ENCODE results near the gene HEXD.
"Not testable (repeated sequence)": the region's sequence is repeated elsewhere in the genome, so short reads cannot be mapped to it uniquely, and the experiment has no call there.

HEXD gene

DNA sequence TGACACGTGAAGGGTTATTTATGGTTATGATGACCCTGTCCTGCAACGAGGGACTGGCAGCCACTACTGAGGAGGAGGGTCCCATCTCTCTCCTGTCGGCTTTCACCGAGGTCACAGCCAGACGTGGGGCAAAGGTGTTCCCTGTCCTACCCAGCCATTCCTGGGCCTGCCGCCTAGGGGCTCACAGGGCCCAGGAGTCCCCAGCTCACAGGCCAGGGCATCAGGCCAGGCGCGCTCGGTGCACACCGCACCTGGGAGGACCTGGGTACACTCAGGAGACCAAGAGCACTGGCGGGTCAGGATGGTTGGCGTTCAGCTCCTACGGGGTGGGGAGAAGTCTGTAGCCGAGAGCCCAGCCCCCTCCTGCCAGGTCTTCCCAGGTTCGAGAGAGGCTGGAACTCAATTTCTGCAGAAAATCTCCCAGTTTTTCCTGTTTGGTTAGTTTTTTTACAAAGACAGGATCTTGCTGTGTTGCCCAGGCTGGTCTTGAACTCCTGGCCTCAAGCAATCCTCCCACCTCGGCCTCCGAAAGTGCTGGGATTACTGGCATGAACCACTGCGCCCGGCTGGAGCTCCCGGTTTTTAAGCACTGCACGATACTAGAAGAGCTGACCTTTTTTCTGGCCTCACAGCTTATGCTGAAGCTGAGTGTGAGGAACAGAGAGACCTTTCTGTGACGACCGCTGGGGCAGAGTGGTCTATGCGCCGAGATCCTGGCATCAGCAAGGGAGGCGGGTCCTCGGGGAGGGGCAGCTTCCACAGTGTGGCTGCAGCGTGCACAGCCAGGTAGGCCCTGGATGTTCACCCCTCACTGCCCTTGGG, 24.7 kb downstream of the HEXD start:
- DNase-seq = no peak

DNA sequence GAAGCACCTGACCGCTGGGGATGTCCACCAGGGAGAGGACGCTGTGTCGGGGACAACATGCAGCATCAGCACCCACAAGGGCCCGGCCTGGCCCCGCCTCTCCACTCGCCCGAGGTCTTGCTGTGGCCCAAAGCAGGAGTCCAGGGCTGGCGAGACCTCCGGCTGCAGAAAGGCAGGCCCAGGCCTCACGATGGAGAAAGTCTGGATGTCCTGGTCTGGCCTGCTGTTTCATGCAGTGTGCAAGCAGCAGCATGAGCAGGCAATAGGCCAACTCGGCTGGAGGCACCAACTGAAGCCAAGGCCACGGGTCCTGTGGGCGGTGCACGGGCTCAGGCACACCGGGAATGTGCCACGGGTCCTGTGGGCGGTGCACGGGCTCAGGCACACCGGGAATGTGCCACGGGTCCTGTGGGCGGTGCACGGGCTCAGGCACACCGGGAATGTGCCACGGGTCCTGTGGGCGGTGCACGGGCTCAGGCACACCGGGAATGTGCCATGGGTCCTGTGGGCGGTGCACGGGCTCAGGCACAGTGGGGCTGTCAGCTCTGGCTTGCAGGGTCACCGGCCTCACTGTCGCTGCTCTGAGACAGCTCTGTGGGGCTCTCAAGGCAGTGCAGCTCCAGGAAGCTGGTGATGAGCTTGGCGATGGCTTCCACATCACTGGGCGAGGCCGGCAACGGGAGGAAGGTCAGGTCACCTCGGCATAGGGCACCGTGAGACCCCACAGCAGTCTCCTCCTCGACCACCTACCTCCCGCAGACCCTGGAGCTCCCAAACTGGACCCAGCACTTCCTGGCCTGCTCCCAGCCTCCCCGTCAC, 25.5 kb downstream of the HEXD start:
- no peak for DNase-seq

DNA sequence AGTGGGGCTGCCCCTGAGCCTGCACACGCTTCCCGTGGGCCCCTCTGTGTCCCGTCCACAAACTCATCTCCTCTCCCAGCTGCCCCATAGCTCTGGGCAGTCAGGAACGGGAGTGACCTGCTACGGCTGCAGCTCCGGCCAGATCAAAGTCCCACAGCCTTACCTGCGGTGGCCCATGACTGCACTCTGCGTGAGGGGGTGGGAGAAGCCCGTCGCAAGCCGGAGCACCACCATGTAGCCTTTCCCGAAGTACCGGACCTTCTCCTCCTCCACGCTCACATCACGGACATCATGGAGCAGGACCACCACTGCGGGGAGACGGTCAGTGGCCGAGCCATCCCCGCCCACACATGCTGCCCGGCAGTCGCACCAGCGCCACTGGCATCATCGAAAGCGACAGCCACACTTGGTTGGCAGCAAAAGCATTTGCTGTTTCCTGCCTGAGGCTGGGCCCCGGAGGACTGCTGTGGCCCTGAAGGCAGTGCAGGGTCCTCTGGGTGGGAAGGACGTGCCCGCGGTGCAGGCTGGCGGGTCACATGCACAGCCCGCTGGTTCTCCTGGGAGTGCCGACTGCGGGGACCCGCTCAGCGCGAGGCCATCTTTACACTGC, 26.2 kb downstream of the HEXD start:
- no peak for DNase-seq

DNA sequence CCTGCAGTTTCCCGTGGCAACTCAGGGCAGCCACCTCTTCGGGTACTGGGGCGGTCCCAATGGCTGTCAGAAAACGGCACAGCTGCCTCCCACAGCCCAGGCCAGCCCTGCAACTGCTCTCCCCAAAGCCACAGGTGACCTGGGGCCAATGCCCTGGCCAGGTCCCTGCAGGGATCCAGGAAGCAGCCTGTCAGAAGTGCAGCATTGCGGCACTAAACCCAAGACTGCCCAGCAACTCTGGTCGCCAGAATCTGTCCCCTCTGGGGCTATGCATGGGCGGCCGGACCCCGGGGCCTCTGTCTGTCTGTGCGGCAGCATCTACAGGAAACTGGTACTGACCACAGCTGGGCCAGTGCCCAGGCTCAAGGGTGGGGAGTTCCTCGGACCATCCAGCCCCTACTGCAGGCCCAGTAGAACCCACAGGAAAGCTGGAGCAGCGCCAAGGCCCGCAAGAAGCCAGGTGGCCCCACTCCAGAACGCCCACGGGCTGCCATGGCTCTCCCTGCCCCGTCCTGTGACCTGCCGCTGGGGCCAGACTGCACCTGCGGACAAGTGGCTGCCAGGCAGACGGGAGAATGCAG, 26.9 kb downstream of the HEXD start:
- DNase-seq = peak; percentile 40

DNA sequence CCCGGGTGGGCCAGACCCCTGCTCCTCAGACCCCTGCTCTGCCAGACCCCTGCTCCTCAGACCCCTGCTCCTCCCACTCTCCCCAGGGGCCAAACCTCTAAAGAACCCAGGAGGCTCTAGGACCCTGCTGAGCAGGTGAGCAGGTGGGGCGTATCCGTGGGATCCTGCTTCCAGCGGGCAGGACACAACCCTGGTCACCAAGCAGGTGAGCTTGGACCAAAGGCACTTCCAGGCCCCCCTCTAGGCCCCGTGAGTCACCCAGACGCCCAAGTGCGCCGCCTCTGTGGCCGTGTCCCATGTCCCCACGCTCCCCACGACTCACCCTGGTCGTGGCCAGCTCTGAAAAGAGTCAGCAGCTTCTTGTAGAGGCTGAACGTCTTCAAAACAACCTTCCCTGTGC, 27.4 kb downstream of the HEXD start:
- DNase-seq = no peak

DNA sequence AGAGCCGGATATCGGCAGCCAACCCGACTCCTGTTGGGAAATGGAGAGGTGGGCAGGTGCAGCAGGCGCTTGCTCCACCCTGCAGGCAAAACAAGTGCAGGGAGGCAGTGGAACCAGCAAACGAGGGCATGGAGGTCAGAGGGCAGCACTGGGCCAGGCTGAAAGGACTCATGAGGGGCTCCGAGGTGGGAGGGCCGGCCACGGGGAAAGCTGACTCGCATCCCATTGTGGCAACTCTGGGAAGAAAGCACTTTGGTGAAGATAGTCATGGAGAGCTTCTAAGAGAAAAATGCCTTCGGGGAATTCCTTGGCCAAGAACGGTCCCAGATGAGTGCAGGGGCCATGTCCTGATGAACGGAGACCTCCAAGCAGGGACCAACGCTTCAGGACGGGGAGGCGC, 28.0 kb downstream of the HEXD start:
- DNase-seq = no peak

DNA sequence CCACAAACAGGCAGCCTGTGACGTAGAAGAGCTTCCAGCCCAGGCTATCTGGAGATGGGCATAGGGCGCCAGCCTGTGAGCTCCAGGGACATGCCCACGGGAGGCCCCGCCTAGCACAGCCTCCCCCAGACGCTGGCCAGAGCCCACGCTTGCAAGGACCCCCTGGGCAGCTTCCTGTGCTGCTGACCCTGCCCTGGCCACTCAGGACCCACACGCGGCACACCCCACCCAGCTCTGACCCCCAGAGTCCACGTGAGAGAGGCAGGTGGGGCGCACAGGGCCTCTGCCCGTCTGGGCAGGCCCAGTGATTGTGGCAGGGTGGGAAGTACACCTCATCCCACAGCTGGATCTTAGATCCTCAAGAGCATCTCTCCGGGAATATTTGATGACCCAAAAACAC, 28.5 kb downstream of the HEXD start:
- DNase-seq = no peak

DNA sequence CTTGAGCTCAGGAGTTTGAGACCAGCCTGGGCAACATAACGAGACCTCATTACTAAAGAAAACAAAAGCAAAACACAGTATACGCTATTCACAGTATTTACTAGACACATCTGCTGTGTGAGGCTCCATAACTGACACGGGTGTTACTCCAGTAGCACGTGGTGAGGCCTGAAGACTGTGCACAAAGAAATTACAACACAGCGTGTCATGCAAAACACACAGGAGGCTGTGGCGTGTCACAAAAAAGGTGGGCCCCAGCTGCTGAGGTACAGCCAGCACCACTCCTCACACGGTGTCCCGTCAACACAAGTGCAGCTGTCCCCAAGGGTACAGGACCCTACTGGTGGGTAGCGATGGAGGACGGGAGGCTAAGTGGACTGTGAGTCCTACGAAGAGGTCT, 29.7 kb downstream of the HEXD start:
- DNase-seq = no peak

DNA sequence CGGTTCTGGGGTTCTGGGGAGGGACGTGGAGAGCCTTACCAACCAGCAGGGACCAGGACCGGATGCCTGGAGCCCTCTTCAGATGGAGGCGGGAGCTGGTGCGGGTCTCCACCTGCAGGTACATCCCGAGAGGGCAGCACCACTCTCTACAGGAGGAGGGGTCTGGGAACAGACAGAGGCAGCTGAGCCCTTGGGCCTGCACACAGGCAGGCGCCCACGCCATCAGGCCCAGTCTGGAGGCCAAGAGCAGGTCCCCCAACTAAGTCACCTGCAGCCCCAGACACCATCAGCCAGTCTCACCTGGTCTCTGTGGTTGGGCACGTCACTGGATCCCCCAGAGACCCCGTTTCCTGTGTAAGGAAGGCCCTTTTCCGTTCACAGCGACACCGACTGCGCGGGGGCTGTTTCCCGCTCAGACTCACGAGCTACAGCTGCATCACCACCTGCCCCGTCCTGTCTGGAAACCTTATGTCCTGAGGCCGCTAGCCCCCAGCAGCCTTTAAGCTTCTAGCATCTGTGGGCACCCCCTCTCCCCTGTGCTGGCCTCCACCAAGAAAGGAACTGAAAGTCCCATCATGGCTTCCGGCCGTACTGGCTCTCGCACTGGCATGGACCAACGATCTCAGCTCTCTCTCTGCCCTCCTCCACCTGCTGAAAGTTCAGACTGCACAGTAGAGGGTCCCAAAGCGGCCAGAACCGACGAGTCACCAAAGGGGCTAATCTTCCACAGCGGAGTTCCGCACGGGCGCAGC, 31.2 kb downstream of the HEXD start:
- peak; percentile 66 for DNase-seq

DNA sequence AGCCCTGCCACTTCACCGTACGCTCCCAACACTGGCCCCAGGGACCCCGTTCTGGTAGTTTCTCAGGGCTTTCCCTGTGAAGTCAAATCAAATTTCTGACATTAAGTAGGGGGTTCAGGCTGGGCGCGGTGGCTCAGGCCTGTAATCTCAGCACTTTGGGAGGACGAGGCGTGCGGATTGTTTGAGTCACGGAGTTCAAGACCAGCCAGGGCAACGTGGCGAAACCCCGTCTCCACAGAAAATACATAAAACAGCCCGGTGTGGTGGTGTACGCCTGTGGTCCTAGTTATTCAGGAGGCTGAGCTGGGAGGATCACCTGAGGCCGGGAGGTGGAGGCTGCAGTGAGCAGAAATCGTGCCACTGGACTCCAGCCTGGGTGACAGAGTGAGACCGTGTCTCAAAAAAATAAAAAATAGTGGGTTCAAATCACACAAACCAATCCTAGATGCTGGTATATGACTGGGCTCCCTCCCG, 31.8 kb downstream of the HEXD start:
- peak; percentile 40 for DNase-seq

DNA sequence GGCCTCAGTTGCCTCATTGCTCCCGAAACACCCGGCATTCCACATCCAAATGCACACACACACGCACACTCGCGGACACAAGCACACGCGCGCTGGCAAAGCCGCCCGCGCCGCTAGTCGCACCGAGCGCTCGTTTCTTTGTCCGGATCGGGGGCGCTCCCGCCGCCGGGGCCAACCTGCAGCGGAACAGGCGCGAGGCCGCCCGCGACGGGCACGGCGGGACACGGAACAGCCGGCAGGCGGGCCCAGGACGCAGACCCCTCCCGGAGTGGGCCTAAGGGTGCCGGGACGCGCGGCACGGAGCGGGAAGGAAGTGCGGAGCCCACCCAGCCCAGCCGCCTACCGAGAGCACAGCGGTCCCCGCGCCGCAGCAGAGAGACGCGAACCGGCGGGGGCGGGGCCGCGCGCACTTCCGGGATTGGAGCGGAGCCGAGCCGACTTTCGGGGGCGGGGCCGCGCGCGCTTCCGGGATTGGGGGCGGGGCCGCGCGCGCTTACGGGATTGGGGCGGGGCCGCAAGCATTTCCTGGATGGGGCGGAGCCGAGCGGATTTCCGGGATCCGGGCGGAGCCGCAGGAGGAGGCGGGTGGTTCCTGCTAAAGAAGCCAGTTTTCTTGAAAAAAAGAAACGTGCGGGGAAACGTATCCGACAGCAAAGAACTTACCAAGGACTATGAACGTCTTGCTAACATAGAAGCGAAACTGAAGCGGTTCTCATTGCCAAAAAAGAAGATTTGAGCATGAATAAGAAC, 32.4 kb downstream of the HEXD start, which contains the start of gene CYBC1:
CYBC1 (minus strand) TSS at position 396 of the 750 bp plus-strand sequence. CDS start 1,498 bp downstream, outside the sequence.
- peak; percentile 98 for DNase-seq

DNA sequence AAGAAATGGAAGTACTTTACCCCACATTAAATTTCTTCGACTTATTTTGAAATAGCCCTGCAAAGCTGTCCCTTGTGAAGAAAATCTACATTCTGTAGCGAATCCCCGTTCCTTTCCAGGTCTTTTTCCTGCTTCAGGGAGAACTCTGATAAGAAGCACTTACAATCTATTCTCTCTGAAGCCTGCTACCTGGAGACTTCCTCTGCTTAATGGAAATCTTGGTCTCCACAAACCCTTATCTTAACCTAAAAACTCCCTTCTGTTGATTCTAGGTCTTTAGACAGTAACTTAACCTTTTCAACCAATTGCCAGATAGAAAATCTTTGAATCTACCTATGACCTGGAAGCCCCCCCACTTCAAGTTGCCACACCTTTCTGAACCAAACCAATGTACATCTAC, 34.0 kb downstream of the HEXD start:
- DNase-seq = no peak

DNA sequence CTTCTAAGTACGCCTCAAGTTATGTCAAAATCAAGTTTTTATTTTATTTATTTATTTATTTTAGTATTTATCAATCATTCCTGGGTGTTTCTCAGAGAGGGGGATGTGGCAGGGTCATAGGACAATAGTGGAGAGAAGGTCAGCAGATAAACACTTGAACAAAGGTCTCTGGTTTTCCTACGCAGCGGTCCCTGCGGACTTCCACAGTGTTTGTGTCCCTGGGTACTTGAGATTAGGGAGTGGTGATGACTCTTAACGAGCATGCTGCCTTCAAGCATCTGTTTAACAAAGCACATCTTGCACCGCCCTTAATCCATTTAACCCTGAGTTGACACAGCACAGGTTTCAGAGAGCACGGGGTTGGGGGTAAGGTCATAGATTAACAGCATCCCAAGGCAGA, 35.0 kb downstream of the HEXD start:
- not testable (repeated sequence) for DNase-seq

DNA sequence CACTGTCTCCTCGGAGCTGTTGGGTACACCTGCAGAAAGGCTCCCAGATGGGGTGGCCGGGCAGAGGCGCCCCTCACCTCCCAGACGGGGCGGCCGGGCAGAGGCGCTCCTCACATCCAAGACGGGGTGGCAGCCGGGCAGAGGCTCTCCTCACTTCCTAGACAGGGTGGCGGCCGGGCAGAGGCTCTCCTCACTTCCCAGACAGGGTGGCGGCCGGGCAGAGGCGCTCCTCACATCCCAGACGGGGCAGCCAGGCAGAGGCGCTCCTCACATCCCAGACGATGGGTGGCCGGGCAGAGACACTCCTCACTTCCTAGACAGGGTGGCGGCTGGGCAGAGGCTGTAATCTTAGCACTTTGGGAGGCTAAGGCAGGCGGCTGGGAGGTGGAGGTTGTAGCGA, 35.6 kb downstream of the HEXD start:
- not testable (repeated sequence) for DNase-seq

DNA sequence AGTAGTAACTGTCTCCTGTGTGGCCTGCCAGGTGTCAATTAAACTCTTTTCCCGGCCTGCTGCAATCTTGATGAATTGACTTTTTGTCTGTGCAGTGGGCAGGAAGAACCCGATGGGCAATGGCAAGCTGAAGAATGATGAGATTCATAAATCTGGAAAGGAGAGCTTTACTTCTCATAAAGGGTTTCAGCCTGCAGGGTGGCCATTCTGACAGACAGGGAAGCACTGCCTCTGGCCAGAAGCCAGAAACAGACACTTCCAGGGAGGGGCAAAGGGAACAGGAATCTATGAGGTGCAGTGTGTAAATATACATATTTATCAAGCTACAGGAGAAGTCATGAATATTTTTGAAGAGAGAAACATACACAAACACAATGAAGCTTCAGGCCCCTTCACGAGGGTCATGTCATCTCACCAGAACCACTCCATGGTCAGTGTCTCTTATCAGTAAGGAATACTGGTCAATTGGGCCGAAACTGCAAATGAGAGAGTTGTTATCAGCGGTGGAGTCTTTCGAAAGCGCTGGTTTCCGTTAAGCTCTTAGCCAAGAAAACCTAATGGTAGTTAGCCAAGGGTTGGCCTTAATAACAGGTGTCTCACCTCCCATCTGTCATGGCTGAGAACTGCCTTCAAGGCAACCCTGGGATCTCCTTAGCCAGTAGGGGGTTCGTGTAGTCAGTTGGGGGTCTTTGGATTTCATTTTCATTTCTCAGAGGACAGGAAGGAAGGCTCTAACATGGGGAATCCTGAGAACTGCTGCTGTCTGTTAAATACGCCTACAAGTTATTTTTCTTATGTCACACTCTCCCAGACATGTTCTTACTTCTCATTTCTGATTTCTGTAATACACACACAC, 39.2 kb downstream of the HEXD start:
- DNase-seq = peak; percentile 60

DNA sequence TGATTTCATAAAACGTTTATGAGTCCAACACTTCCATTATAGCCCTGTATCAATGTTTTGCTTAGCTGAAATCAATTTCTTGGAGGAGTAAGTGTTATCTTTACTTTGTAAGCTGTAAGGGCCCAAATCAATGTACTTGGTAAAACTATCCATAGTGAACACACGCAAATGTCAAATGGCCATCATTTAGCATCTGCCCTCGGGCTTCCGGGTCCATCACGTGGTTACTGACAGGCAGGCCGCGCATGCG, 39.7 kb downstream of the HEXD start:
- DNase-seq = peak; percentile 98

DNA sequence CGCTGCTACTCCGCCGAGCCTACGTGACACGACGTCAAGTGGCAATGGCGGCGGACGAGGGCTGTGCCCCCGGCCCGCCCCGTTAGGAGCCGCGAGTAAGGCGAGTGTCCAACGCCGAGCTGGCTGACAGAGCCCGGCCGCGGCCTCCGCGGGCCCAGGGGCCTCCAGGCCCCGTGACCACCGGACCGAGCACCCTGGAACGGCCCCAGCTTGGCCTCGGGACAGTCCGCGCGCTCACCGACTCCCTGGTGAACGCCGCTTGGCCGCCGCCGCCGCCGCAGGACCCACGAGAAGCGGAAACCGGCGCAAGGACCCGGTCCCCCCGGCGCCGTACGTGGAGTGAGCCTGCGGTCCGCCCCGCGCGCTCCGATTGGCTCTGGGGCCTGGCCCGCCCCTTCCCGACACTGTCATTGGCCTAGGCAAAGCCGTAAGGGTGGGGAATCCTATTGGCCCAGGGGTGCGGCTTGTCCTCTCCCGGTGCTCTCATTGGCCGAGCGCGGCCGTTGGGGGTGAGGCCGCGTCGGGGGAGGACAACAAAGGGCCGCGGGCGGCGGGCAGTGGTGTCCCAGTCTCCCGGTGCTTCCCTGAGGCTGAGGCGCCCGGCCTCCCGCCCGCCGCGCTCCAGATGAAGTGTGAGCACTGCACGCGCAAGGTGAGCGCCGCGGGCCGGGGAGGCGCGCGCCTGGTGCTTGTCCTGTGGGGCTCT, 40.2 kb downstream of the HEXD start, which contains the start of gene NARF:
NARF (plus strand) TSS at position 563 of the 706 bp plus-strand sequence; CDS start at position 626, 63 bp downstream.
- peak; percentile 99 for DNase-seq

DNA sequence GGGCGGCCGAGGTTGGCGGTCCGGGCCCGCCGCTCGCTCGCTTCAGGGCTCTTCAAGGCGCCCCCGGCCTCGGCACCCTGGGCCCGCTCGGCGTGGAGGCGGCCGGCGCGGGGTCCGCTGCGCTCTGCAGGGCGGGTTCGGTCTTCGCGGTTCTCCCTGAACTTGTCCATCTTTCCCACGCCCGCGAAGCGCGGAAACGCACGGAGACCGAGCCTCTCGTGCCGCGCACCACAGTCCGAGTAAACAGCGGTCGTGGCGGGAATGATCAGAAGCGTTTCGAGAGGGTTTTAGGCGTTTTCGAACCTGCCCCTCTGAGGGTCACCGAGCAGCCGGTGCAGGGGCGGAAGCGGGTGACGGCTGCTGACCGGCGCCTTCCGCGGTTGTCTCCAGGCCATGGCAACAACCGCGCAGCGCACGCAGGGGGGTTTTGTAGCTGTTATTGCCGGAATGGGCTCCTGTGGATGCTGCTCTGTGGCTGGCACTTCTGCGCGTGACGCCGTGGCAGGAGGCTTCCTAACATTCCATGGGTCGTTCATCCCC, 40.8 kb downstream of the HEXD start:
- DNase-seq = peak; percentile 67

DNA sequence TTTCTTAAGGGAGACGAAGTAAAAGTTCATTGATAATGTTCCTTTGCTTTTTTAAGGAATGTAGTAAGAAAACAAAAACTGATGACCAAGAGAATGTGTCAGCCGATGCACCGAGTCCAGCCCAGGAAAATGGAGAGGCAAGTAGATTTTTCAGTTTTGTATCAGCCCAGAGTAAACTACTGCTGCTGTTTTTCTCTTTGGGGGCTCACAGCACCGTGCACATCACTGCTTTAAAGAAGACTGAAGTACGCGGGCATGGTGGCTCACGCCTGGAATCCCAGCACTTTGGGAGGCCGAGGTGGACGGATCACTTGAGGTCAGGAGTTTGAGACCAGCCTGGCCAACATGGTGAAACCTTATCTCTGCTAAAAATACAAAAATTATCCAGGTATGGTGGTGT, 41.8 kb downstream of the HEXD start:
- DNase-seq = not testable (repeated sequence)
